Stimulated activated CD8-positive, alpha-beta memory T cell treated with anti-CD3 and anti-CD28 coated beads, Interleukin-4, amount 100 ng/mL, for 24 hours (primary cell): ENCODE measurements around the gene GPR61.

Source experiments
- DNase-seq: peaks from one replicate; pipeline ENCODE4 v3.0.0-alpha.2; 2020; ENCODE audit warnings: low read depth

The GPR61 gene

GRCh38 chr1:109570414-109570813 is 30.7 kb downstream of the GPR61 start:
- DNase-seq: no peak

- DNase-seq: no peak
These were observed 34.1 kb downstream of the GPR61 start for GRCh38 chr1:109573785-109574184.

- DNase-seq: no peak
These were observed 39.3 kb downstream of the GPR61 start for GRCh38 chr1:109578947-109579443.

- no peak for DNase-seq
These were observed 39.8 kb downstream of the GPR61 start for GRCh38 chr1:109579491-109579890.

- DNase-seq: no peak
These were observed 42.3 kb downstream of the GPR61 start for GRCh38 chr1:109582021-109582420.

GRCh38 chr1:109584766-109585165 is 45.1 kb downstream of the GPR61 start:
- DNase-seq: no peak

GRCh38 chr1:109586055-109586454 is 46.4 kb downstream of the GPR61 start:
- DNase-seq: no peak

- DNase-seq: no peak
These were observed 49.5 kb downstream of the GPR61 start for GRCh38 chr1:109589177-109589576.

GRCh38 chr1:109589679-109590078 is 50.0 kb downstream of the GPR61 start:
- DNase-seq: no peak

- no peak for DNase-seq
These were observed 53.2 kb downstream of the GPR61 start for GRCh38 chr1:109592916-109593315.

GRCh38 chr1:109595531-109595930 is 55.9 kb downstream of the GPR61 start:
- DNase-seq: no peak
